GM12891 (cell line): ENCODE measurements around the gene TRAP1.

ENCODE experiments used
- POLR2A ChIP-seq: IDR thresholded peaks from 2 replicates; pipeline ENCODE4 v1.6.1; 2011; ENCODE audit warnings: low read depth, low read length, control low read depth
- POLR2AphosphoS5 ChIP-seq: IDR thresholded peaks from 2 replicates; pipeline ENCODE4 v1.6.1; 2011; ENCODE audit warnings: low read depth, low read length, control low read depth
- POU2F2 ChIP-seq: IDR thresholded peaks from 2 replicates; pipeline ENCODE4 v1.6.1; 2011; ENCODE audit warnings: low read depth, mild to moderate bottlenecking, control low read depth, low read length, moderate library complexity

DNA sequence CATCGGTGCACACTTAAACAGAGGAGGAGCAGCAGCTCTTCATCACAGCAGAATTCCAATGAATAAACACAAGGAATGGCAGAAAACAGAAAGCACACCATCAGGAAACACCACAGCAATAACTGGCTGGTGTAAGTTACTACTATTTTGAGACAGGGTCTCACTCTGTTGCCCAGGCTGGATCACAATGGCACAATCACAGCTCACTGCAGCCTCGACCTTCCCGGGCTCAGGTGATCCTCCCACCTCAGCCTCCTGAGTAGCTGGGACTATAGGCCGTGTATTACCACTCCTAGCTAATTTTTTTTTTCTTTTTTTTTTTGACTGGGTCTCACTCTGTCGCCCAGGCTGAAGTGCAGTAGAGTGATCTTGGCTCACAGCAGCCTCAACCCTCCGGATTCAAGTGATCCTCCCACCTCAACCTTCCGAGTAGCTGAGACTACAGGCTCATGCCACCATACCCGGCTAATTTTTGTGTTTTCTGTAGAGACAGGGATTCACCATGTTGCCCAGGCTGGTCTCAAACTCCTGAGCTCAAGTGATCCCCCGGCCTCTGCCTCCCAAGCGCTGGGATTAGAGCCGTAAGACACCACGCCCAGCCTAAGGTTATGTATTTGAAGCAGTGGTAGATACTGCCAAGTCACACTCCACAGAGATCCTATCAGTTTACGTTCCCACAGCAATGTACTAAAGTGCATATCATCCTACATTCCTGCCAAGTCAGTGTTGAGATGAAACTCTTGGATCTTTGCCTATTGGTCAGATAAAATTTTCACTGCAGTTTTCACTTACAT lies 20.7 kb downstream of the TRAP1 start:
- TF ChIP-seq POU2F2 (no peak), POLR2A (no peak), POLR2AphosphoS5 (no peak)
